ENCODE measurements around the gene HEATR1.
A peak's percentile ranks its signal among the peaks of the same experiment; 100 is the strongest.

HEATR1 gene

DNA sequence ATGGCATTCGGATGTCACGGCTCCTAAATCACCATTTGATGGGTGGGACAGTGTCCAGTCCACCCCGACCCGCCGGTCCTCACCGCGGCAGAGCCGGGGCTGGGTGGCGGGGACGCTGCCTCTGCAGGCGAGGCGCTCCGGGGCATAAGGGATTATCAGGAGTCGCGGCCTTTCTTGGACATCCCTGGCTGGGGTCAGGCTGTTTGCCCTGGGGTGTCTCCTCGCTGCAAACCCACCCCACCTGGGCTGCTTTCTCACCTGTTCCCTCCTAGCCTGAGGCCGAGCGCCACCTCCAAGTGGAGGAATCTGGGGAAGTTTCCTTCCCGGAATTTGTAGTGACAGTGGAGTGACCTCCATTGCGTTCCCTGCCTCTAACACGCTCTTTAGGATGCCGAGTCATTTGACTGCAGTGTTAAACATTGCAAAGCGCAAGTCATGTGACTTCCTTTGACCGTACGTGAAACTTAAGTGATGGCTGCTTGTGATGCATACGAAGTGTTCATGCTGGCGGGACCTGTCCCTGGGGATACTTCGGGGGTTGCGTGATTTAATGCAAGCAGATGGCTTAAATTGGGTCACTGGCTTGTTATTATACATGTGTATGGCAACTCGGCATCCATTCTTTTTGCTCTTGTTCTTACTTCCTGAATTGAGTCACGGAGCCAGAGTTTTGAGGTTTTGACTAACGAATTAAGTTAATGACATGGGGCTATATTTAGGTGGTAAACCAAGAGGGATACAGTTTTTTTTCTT is 80.0 kb downstream of the HEATR1 start (continued):
- TF ChIP-seq ZNF692 (tag by site-specific recombination; IDR thresholded peaks at IDR 0.05) = no peak; the same call in none of the 2 replicates
- peak; percentile 19; the same call in 1 of the 2 replicates for TF ChIP-seq GLIS1 (tag by site-specific recombination; IDR thresholded peaks at IDR 0.05)
- TF ChIP-seq, protein P1, sequence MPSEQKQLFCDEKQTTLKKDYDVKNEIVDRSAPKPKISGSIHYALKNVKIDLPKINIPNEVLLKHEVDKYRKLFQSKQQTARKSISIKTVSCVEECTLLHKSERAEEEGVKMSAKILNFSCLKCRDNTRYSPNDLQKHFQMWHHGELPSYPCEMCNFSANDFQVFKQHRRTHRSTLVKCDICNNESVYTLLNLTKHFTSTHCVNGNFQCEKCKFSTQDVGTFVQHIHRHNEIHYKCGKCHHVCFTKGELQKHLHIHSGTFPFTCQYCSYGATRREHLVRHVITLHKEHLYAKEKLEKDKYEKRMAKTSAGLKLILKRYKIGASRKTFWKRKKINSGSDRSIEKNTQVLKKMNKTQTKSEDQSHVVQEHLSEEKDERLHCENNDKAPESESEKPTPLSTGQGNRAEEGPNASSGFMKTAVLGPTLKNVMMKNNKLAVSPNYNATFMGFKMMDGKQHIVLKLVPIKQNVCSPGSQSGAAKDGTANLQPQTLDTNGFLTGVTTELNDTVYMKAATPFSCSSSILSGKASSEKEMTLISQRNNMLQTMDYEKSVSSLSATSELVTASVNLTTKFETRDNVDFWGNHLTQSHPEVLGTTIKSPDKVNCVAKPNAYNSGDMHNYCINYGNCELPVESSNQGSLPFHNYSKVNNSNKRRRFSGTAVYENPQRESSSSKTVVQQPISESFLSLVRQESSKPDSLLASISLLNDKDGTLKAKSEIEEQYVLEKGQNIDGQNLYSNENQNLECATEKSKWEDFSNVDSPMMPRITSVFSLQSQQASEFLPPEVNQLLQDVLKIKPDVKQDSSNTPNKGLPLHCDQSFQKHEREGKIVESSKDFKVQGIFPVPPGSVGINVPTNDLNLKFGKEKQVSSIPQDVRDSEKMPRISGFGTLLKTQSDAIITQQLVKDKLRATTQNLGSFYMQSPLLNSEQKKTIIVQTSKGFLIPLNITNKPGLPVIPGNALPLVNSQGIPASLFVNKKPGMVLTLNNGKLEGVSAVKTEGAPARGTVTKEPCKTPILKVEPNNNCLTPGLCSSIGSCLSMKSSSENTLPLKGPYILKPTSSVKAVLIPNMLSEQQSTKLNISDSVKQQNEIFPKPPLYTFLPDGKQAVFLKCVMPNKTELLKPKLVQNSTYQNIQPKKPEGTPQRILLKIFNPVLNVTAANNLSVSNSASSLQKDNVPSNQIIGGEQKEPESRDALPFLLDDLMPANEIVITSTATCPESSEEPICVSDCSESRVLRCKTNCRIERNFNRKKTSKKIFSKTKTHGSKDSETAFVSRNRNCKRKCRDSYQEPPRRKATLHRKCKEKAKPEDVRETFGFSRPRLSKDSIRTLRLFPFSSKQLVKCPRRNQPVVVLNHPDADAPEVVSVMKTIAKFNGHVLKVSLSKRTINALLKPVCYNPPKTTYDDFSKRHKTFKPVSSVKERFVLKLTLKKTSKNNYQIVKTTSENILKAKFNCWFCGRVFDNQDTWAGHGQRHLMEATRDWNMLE (tag by site-specific recombination; conservative IDR thresholded peaks at IDR 0.05; ENCODE audit: low read depth) = peak; percentile 46
- TF ChIP-seq ZNF169 (tag by site-specific recombination; IDR thresholded peaks at IDR 0.05) = no peak
- TF ChIP-seq ZBTB44 (tag by site-specific recombination; IDR thresholded peaks at IDR 0.05) = peak; percentile 97
- no peak for TF ChIP-seq ZNF768 (tag by site-specific recombination; IDR thresholded peaks at IDR 0.05)
- TF ChIP-seq ZBTB11 (tag by site-specific recombination; conservative IDR thresholded peaks at IDR 0.05; ENCODE audit: low read depth) = peak; percentile 83
- 0 out of 2 replicates have a peak, but pooled peaks have one; percentile 10 for TF ChIP-seq ZSCAN16 (tag by site-specific recombination; IDR thresholded peaks at IDR 0.05)
- TF ChIP-seq ZNF16 (tag by site-specific recombination; IDR thresholded peaks at IDR 0.05; ENCODE audit: low read depth) = no peak
- TF ChIP-seq KLF10 (tag by site-specific recombination; IDR thresholded peaks at IDR 0.05) = peak; percentile 62; the same call in 1 of the 2 replicates
- 0 out of 2 replicates have a peak, but pooled peaks have one; percentile 53 for TF ChIP-seq ZNF792 (tag by site-specific recombination; IDR thresholded peaks at IDR 0.05)
- TF ChIP-seq ZNF654 (tag by site-specific recombination; IDR thresholded peaks at IDR 0.05; ENCODE audit: low read depth) = no peak
- 0 out of 2 replicates have a peak, but pooled peaks have one; percentile 26 for TF ChIP-seq ZNF843 (tag by site-specific recombination; IDR thresholded peaks at IDR 0.05)
- no peak for TF ChIP-seq ZNF544 (tag by site-specific recombination; IDR thresholded peaks at IDR 0.05)
- TF ChIP-seq ZNF449 (tag by site-specific recombination; IDR thresholded peaks at IDR 0.05) = no peak
- TF ChIP-seq ZNF114 (tag by site-specific recombination; IDR thresholded peaks at IDR 0.05) = no peak
- peak; percentile 68 for TF ChIP-seq TSHZ1 (tag by site-specific recombination; IDR thresholded peaks at IDR 0.05; ENCODE audit: borderline replicate concordance)
- no peak for TF ChIP-seq ZNF701 (tag by site-specific recombination; IDR thresholded peaks at IDR 0.05)
- TF ChIP-seq ZNF549 (tag by site-specific recombination; IDR thresholded peaks at IDR 0.05) = no peak
- peak; percentile 62 for TF ChIP-seq ZBTB21 (tag by site-specific recombination; IDR thresholded peaks at IDR 0.05)
- TF ChIP-seq ZBTB20 (tag by site-specific recombination; IDR thresholded peaks at IDR 0.05) = peak; percentile 90
- TF ChIP-seq GFI1B (tag by site-specific recombination; IDR thresholded peaks at IDR 0.05) = peak; percentile 71; the same call in 1 of the 2 replicates

Data from HEK293 (cell line).